ENCODE data around the gene HCK.

- TF ChIP-seq CTCF (IDR thresholded peaks at IDR 0.05; ENCODE audit: low read length): no peak
- no peak for TF ChIP-seq EZH2phosphoT487 (IDR thresholded peaks at IDR 0.05; ENCODE audit: low read length)
Observed at GRCh38 chr20:32132911-32133549, 81.0 kb downstream of the HCK start.
